ENCODE measurements around the gene PLB1.

The PLB1 gene

GRCh38 chr2:28539118-28539541 is 43.3 kb downstream of the PLB1 start:
- H3K9me3 ChIP-seq = no peaks in the 10 kb centered on the region
- no peaks in the 10 kb centered on the region for H3K36me3 ChIP-seq
- H3K27me3 ChIP-seq = peaks cover 0 to 6% of the 10 kb centered on the region in 2 donors
- no peak overlapping the region for H3K27ac ChIP-seq
- DNase-seq = no peak
- intact Hi-C loops (cut with DNase I; ENCODE audit: low total_unique reads) = no loop called here
- H3K4me1 ChIP-seq = no peaks in the 10 kb centered on the region
- no peak overlapping the region for H3K4me3 ChIP-seq
- no peak for TF ChIP-seq CTCF (IDR thresholded peaks at IDR 0.05)

GRCh38 chr2:28543316-28544035 is 47.6 kb downstream of the PLB1 start:
- peaks cover 0 to 6% of the 10 kb centered on the region in 2 donors for H3K27me3 ChIP-seq
- H3K36me3 ChIP-seq = no peaks in the 10 kb centered on the region
- TF ChIP-seq CTCF (IDR thresholded peaks at IDR 0.05) = no peak
- peaks cover 0 to 7% (median 0%) of the 10 kb centered on the region in 4 donors for H3K4me1 ChIP-seq
- H3K9me3 ChIP-seq = no peaks in the 10 kb centered on the region
- DNase-seq = no peak
- no peak overlapping the region for H3K4me3 ChIP-seq
- intact Hi-C loops (cut with DNase I; ENCODE audit: low total_unique reads) = no loop called here
- H3K27ac ChIP-seq = no peak overlapping the region

- peaks cover 0 to 7% (median 0%) of the 10 kb centered on the region in 4 donors for H3K4me1 ChIP-seq
- intact Hi-C loops (cut with DNase I; ENCODE audit: low total_unique reads) = no loop called here
- no peaks in the 10 kb centered on the region for H3K36me3 ChIP-seq
- DNase-seq = no peak
- H3K4me3 ChIP-seq = no peak overlapping the region
- no peaks in the 10 kb centered on the region for H3K9me3 ChIP-seq
- H3K27me3 ChIP-seq = peaks cover 0 to 4% of the 10 kb centered on the region in 2 donors
- TF ChIP-seq CTCF (IDR thresholded peaks at IDR 0.05) = no peak
- H3K27ac ChIP-seq = no peak overlapping the region
Measured at GRCh38 chr2:28544036-28544346, 48.1 kb downstream of the PLB1 start.

- no peak for TF ChIP-seq CTCF (IDR thresholded peaks at IDR 0.05)
- no peak for DNase-seq
- Histone ChIP-seq H3K4me1 (peaks cover 0 to 7% (median 0%) of the 10 kb centered on the region in 4 donors), H3K27ac (no peak overlapping the region), H3K36me3 (no peaks in the 10 kb centered on the region), H3K9me3 (no peaks in the 10 kb centered on the region), H3K4me3 (no peak overlapping the region), H3K27me3 (peaks cover 0 to 2% of the 10 kb centered on the region in 2 donors)
- intact Hi-C loops (cut with DNase I; ENCODE audit: low total_unique reads) = no loop called here
Measured at GRCh38 chr2:28544405-28544921, 48.6 kb downstream of the PLB1 start.

- no peak overlapping the region for H3K27ac ChIP-seq
- H3K9me3 ChIP-seq = no peaks in the 10 kb centered on the region
- no peaks in the 10 kb centered on the region for H3K27me3 ChIP-seq
- H3K36me3 ChIP-seq = no peaks in the 10 kb centered on the region
- intact Hi-C loops (cut with DNase I; ENCODE audit: low total_unique reads) = no loop called here
- TF ChIP-seq CTCF (IDR thresholded peaks at IDR 0.05) = no peak
- DNase-seq = no peak
- no peak overlapping the region for H3K4me3 ChIP-seq
- H3K4me1 ChIP-seq = peaks cover 0 to 7% (median 0%) of the 10 kb centered on the region in 4 donors
Measured at GRCh38 chr2:28544922-28545589, 49.2 kb downstream of the PLB1 start.

Data from tibial artery (tissue), 4 donors.